ENCODE results near the gene CLSTN2.

DNA sequence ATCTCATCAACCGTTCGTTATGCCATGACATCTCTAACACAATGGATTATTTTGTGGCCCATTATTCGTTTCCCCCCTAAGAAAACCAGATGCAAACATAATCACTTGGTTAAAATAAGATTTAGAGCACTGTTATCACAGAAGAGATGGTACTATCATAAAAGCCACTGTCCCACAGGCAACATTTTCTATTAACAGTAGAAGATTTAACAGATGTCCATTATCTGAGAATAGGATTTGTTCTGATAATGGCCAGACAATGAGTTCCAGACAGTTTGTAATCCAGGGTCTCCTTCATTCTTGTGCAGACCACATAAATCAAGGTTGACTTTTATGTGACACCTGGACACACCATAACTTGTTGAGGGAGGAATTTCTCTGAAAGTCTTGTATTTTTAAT lies 153.1 kb downstream of the CLSTN2 start:
- TF ChIP-seq, protein P1, sequence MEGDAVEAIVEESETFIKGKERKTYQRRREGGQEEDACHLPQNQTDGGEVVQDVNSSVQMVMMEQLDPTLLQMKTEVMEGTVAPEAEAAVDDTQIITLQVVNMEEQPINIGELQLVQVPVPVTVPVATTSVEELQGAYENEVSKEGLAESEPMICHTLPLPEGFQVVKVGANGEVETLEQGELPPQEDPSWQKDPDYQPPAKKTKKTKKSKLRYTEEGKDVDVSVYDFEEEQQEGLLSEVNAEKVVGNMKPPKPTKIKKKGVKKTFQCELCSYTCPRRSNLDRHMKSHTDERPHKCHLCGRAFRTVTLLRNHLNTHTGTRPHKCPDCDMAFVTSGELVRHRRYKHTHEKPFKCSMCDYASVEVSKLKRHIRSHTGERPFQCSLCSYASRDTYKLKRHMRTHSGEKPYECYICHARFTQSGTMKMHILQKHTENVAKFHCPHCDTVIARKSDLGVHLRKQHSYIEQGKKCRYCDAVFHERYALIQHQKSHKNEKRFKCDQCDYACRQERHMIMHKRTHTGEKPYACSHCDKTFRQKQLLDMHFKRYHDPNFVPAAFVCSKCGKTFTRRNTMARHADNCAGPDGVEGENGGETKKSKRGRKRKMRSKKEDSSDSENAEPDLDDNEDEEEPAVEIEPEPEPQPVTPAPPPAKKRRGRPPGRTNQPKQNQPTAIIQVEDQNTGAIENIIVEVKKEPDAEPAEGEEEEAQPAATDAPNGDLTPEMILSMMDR (IDR thresholded peaks at IDR 0.05), result no peak
- no peak for TF ChIP-seq POLR2AphosphoS5 (IDR thresholded peaks at IDR 0.05; ENCODE audit: insufficient read depth in 1 of 2, low read depth in 1 of 2)

All from vagina (tissue), 2 donors.